Activated T-helper 1 cell treated with anti-CD3 and anti-CD28 coated beads, Interleukin-12 subunit alpha, Interleukin-12 subunit beta, Interleukin-2, Interleukin-4 antibody, amounts not matched to agents 30 ng/mL and 10 ng/mL and 1 ng/mL, durations not matched to agents 14 hours and 24 hours and 36 hours (primary cell): ENCODE results near the gene SNX10. TPM values are rescaled to one million over a fixed set of nuclear protein-coding genes. Genes with fewer than 3 reads are reported as not detected.
A peak's percentile ranks its signal among the peaks of the same experiment; 100 is the strongest.

Source experiments
- DNase-seq: peaks from one replicate; pipeline ENCODE4 v3.0.0; 2021; ENCODE audit warnings: low spot score
- H3K27ac Mint-ChIP-seq: one replicate; pipeline ENCODE4 v1.8.0; 2021; ENCODE audit warnings: mild to moderate bottlenecking, mixed read lengths
- H3K27me3 Mint-ChIP-seq: one replicate; pipeline ENCODE4 v1.8.0; 2022; ENCODE audit warnings: mild to moderate bottlenecking, moderate library complexity, mixed read lengths; ENCODE audit not compliant: insufficient read depth
- H3K36me3 Mint-ChIP-seq: one replicate; pipeline ENCODE4 v1.8.0; 2021; ENCODE audit warnings: low read depth, mixed read lengths
- H3K4me1 Mint-ChIP-seq: one replicate; pipeline ENCODE4 v1.8.0; 2021; ENCODE audit warnings: low read depth, mixed read lengths
- H3K4me3 Mint-ChIP-seq: one replicate; pipeline ENCODE4 v1.8.0; 2021; ENCODE audit warnings: mild to moderate bottlenecking, moderate library complexity, mixed read lengths
- H3K9me3 Mint-ChIP-seq: one replicate; pipeline ENCODE4 v1.8.0; 2021; ENCODE audit warnings: mixed read lengths
- intact Hi-C: fragments of 100-400 bp; cut with micrococcal nuclease; formaldehyde crosslinking; loops from one replicate; pipeline ENCODE4 v1.15.1; 2024
- total RNA-seq: library from RNA; stranded (reverse); gene quantifications from 2 replicates; pipeline ENCODE4 v1.2.3, GENCODE V29; 2022

SNX10 gene
- total RNA-seq, 1 donor from 2014 or later, result 41.9 TPM

- Mint-ChIP-seq H3K4me3 (no peak overlapping the region), H3K4me1 (peaks cover 14% of the 10 kb centered on the region), H3K27ac (no peak overlapping the region), H3K27me3 (no peaks in the 10 kb centered on the region), H3K9me3 (no peaks in the 10 kb centered on the region), H3K36me3 (peaks cover 16% of the 10 kb centered on the region)
- intact Hi-C loops, result no loop called here
- DNase-seq, result no peak
These were observed 38.0 kb downstream of the SNX10 start for GRCh38 chr7:26329520-26330255.

DNA sequence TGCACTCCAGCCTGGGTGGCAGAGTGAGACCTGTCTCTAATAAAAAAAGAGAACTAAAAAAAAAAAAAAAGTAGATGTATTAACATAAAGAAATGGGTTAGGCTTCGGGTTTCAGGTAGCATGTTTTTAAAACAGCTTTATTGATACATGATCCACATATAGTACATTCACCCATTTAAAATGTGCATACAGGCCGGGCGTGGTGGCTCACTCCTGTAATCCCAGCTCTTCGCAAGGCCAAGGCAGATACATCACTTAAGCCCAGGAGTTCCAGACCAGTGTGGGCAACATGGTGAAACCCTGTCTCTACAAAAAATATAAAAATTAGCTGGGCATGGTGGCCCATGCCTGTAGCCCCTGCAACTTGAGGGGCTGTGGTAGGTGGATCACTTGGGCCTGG lies 39.5 kb downstream of the SNX10 start:
- no peak for DNase-seq
- Mint-ChIP-seq H3K4me3 (no peak overlapping the region), H3K27me3 (no peaks in the 10 kb centered on the region), H3K27ac (no peak overlapping the region), H3K4me1 (peaks cover 22% of the 10 kb centered on the region), H3K9me3 (no peaks in the 10 kb centered on the region), H3K36me3 (peaks cover 18% of the 10 kb centered on the region)
- intact Hi-C loops, result no loop called here

GRCh38 chr7:26331789-26332188 lies 40.1 kb downstream of the SNX10 start:
- no peak for DNase-seq
- Mint-ChIP-seq H3K4me3 (no peak overlapping the region), H3K9me3 (no peaks in the 10 kb centered on the region), H3K27ac (no peak overlapping the region), H3K36me3 (peaks cover 19% of the 10 kb centered on the region), H3K27me3 (no peaks in the 10 kb centered on the region), H3K4me1 (peaks cover 22% of the 10 kb centered on the region)
- intact Hi-C loops, result no loop called here

DNA sequence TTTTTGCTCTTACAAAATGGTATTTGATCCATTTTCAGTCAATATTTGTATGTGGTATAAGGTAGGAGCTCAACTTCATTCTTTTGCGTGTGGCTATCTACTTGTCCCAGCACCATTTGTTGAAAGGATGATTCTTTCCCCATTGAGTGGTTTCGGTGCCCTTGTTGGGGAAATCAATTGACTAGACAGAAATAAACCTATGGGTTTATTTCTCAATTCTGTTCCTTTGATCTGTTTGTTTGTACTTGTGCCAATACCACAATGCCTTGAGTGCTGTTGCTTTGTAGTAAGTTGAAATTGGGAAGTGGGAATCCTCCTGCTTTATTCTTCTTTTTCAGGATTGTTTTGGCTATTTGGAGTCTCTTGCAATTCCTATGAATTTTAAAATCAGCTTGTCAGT lies 41.0 kb downstream of the SNX10 start:
- DNase-seq, result no peak
- H3K9me3 Mint-ChIP-seq, result no peaks in the 10 kb centered on the region
- H3K36me3 Mint-ChIP-seq, result peaks cover 20% of the 10 kb centered on the region
- intact Hi-C loops, result no loop called here
- peaks cover 22% of the 10 kb centered on the region for H3K4me1 Mint-ChIP-seq
- no peak overlapping the region for H3K27ac Mint-ChIP-seq
- no peak overlapping the region for H3K4me3 Mint-ChIP-seq
- H3K27me3 Mint-ChIP-seq, result no peaks in the 10 kb centered on the region

DNA sequence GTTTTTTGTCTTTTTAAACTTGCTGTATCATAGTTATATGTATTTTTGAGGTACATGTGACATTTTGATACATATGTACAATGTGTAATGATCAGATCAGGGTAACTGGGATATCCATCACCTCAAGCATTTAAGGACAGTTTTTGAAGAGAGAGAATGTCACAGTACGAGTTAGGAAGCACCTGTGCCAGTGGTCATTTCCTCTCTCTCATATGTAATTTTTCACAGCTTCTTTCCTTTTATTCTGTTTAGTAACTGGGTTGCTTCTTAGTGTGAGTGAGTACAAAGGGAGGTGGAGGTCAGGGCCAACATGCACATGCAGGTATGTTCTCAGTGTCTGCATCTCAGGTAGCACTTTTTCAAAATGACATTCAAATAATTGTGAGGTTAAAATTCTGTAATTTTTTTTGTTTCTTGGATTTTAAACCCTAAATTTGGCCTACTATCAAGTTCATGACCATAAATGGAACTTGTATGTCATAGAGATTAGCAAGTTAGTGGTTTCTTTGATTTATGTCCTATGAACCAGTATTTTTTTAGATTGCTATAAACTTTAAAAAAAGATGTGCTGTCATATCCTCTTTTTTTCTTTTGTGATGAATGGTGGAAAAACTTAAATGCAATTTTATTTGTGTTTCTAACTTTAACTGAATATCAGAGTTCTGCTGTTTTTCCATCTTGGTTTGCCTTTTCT lies 42.7 kb downstream of the SNX10 start:
- peaks cover 13% of the 10 kb centered on the region for H3K36me3 Mint-ChIP-seq
- intact Hi-C loops, result no loop called here
- H3K4me1 Mint-ChIP-seq, result peaks cover 17% of the 10 kb centered on the region
- no peak overlapping the region for H3K4me3 Mint-ChIP-seq
- no peaks in the 10 kb centered on the region for H3K9me3 Mint-ChIP-seq
- H3K27ac Mint-ChIP-seq, result no peak overlapping the region
- DNase-seq, result no peak
- no peaks in the 10 kb centered on the region for H3K27me3 Mint-ChIP-seq

DNA sequence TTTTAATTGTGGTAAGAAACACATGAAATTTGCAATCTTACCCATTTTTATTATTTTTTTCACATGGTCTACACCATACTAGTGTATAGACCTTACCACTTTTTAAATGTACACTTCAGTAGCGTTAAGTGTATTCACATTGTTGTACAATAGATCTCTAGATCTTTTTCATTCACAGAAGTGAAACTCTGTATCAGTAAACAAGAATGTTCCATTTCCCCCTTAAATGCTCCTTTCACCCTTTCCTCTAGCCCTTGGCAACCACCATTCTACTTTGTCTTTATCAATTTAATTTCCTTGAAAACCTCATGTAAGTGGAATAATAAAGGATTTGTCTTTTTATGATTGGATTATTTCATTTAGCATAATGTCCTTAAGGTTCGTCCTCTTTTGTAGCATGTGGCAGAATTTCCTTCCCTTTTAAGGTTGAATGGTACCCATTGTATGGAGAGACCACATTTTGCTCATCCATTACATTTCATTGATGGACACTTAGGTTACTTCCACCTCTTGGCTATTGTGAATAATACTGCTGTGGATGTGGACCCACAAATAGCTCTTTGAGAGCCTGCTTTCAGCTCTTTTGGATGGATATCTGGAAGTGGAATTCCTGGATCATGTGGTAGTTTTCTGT lies 45.7 kb downstream of the SNX10 start:
- Mint-ChIP-seq H3K27me3 (no peaks in the 10 kb centered on the region), H3K4me3 (no peak overlapping the region), H3K9me3 (no peaks in the 10 kb centered on the region), H3K36me3 (peaks cover 7% of the 10 kb centered on the region), H3K4me1 (peaks cover 22% of the 10 kb centered on the region), H3K27ac (no peak overlapping the region)
- intact Hi-C loops, result no loop called here
- DNase-seq, result no peak

DNA sequence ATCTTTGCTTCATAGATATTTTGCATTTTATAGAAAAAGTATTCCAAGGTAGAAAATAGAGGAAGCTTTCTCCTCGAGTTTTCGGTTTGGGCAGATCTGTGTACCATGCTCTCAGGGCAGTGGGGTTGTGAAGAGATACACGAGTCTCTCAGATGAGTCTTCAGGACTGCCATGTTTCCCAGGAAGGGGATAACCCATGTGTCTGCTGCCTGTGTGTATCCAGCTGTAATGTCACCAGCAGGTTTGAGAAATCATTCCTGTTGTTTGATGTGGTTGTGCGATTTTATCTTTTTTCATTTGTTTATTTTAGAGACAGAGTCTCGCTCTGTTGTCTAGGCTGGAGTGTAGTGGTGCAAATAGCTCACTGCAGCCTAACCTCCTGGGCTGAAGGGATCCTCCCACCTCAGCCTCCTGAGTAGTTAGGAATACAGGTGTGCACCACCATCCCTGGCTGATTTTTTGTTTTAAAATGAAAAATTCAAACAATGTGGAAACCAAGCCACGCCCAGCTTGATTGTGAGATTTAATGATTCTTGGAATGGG lies 48.9 kb downstream of the SNX10 start:
- no peak for DNase-seq
- no peak overlapping the region for H3K4me3 Mint-ChIP-seq
- H3K4me1 Mint-ChIP-seq, result peaks cover 5% of the 10 kb centered on the region
- no peak overlapping the region for H3K27ac Mint-ChIP-seq
- intact Hi-C loops, result no loop called here
- peaks cover 5% of the 10 kb centered on the region for H3K36me3 Mint-ChIP-seq
- H3K9me3 Mint-ChIP-seq, result no peaks in the 10 kb centered on the region
- H3K27me3 Mint-ChIP-seq, result no peaks in the 10 kb centered on the region

DNA sequence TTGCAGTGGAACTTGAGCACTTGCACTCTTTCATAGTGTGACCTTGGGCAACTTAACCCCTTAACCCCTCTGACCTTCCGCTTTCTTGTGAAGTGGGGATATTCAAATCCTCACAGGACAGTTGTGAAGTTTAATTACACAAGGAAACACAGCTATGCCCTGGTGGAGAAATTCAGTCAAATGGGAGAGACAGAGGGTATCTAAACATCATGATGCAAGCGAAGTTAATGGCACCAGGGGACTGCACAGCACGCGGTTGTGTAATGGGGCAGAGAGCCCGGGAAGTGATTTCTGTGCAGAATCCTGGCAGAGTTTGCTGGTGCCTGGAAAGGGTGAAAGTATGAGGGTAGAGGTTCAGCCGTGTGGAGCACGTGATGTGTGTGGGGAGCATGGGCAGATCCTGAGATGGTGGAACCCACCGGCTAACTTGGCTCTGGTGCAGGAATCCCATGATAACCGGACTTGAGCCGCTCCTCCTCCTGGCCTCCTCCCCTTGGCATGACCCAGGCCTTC lies 51.7 kb downstream of the SNX10 start:
- no peak overlapping the region for H3K4me3 Mint-ChIP-seq

DNA sequence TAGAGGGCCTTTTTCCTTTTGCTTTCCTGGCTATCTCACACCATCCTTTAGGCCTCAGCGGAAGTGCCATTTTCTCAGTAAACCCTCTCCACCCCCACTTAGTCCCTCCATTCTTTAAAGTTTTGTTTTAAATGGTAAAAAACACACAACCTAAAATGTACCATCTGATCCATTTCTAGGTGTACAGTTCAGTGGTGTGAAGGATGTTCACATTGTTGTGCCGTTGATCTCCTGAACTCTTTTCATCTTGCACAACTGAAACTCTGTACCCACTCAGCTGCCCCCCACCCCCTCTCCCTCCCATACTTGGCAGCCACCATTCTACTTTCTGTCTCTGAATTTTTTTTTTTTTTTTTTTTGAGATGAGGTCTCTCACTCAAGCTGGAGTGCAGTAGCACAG lies 52.2 kb downstream of the SNX10 start:
- peaks cover 10% of the 10 kb centered on the region for H3K36me3 Mint-ChIP-seq
- H3K9me3 Mint-ChIP-seq, result no peaks in the 10 kb centered on the region
- H3K27me3 Mint-ChIP-seq, result no peaks in the 10 kb centered on the region
- DNase-seq, result no peak
- intact Hi-C loops, result no loop called here
- no peak overlapping the region for H3K4me3 Mint-ChIP-seq
- H3K27ac Mint-ChIP-seq, result no peak overlapping the region
- peaks cover 13% of the 10 kb centered on the region for H3K4me1 Mint-ChIP-seq

More for the DNA sequence above, 51.7 kb downstream of the SNX10 start:
- DNase-seq, result no peak
- intact Hi-C loops, result no loop called here
- no peaks in the 10 kb centered on the region for H3K27me3 Mint-ChIP-seq
- peaks cover 10% of the 10 kb centered on the region for H3K36me3 Mint-ChIP-seq
- no peak overlapping the region for H3K27ac Mint-ChIP-seq
- H3K4me1 Mint-ChIP-seq, result peaks cover 13% of the 10 kb centered on the region
- H3K9me3 Mint-ChIP-seq, result no peaks in the 10 kb centered on the region

DNA sequence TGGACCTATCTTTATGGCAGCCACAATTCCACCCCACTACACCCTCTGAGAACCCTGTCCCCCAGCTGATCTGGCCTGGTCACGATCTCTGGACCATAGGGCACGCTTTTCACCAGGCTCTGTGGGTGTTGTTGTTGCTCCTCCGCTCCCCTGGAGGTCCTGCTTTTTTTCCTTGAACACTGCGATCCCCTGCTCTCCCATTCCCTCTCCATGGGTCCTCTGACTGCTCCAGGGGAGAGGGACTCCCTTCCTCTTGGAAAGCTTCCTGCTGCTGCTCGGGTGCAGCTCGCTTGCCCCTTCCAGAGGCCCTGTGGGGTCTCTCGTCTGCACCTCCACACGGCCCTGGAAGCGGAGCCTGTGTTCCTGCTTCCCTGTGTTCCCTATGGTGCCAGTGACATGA lies 53.5 kb downstream of the SNX10 start:
- Mint-ChIP-seq H3K4me1 (peaks cover 13% of the 10 kb centered on the region), H3K36me3 (peaks cover 15% of the 10 kb centered on the region), H3K4me3 (no peak overlapping the region), H3K27ac (no peak overlapping the region), H3K9me3 (no peaks in the 10 kb centered on the region), H3K27me3 (no peaks in the 10 kb centered on the region)
- intact Hi-C loops, result no loop called here
- no peak for DNase-seq

DNA sequence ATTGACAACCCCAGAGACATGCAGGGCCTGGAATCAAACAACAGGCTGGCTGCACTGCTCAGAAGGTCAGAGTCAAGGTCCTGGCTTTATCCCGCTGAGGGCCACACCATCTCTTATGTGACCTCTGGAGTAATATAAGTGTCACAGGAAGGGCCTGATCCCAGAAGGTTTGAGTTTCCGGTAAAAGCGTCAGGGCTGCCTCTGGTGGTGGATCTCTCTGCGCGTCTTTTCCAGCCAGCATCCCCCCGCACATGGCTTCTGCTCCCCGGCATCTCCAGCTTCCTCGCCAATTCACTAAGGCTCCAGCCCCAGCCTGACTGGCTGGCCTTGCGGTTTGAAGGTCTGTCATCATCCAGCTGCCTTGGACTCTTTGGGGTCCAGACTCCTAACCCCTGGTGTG lies 54.2 kb downstream of the SNX10 start:
- DNase-seq, result no peak

GRCh38 chr7:26346611-26347203 lies 55.0 kb downstream of the SNX10 start:
- peaks cover 7% of the 10 kb centered on the region for H3K4me1 Mint-ChIP-seq
- DNase-seq, result no peak
- peak overlapping the region; percentile 61 for H3K27ac Mint-ChIP-seq
- no peaks in the 10 kb centered on the region for H3K9me3 Mint-ChIP-seq
- intact Hi-C loops, result no loop called here
- H3K27me3 Mint-ChIP-seq, result no peaks in the 10 kb centered on the region
- H3K36me3 Mint-ChIP-seq, result peaks cover 19% of the 10 kb centered on the region
- no peak overlapping the region for H3K4me3 Mint-ChIP-seq

More for the DNA sequence above, 54.2 kb downstream of the SNX10 start:
- Mint-ChIP-seq H3K9me3 (no peaks in the 10 kb centered on the region), H3K4me1 (peaks cover 7% of the 10 kb centered on the region), H3K4me3 (no peak overlapping the region), H3K27me3 (no peaks in the 10 kb centered on the region), H3K36me3 (peaks cover 15% of the 10 kb centered on the region), H3K27ac (no peak overlapping the region)
- intact Hi-C loops, result no loop called here
